ENCODE data around the gene TRPM3. TPM values are rescaled to one million over a fixed set of nuclear protein-coding genes. Genes with fewer than 3 reads are reported as not detected.

TRPM3 gene
- total RNA-seq, 6 experiments from 2014 or later: 0.02 TPM; not detected in 5

DNA sequence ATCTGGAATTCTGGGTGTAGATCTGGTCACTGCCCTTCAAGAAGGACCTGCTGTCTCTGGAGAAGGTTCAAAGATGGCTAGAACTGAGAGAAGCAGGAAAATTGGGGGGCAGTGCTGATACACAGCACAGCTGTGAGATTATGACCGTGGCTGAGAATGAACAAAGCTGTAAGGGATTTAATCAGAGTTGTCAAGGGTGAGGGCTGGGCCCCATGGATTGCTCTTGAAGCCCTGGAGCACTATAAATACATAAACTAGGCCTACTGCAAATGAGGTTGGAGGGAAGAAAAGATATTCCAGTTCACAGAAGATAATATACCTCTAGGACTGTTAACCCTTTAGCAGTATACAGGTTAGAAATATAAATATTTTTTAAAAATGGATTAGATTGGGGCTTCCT lies 620.6 kb downstream of the TRPM3 start:
- no peak overlapping the region for H3K4me3 Mint-ChIP-seq
- peaks cover 2% of the 10 kb centered on the region; the same call in 1 of the 2 replicates for H3K27me3 Mint-ChIP-seq (ENCODE audit: insufficient read depth)
- no peaks in the 10 kb centered on the region for H3K9me3 Mint-ChIP-seq
- no peak overlapping the region for H3K27ac Mint-ChIP-seq
- H3K4me1 Mint-ChIP-seq (ENCODE audit: low read depth): peaks cover under 1% of the 10 kb centered on the region
- no peak for DNase-seq
- no peaks in the 10 kb centered on the region for H3K36me3 Mint-ChIP-seq (ENCODE audit: low read depth)
- TF ChIP-seq CTCF (IDR thresholded peaks at IDR 0.05): no peak

DNA sequence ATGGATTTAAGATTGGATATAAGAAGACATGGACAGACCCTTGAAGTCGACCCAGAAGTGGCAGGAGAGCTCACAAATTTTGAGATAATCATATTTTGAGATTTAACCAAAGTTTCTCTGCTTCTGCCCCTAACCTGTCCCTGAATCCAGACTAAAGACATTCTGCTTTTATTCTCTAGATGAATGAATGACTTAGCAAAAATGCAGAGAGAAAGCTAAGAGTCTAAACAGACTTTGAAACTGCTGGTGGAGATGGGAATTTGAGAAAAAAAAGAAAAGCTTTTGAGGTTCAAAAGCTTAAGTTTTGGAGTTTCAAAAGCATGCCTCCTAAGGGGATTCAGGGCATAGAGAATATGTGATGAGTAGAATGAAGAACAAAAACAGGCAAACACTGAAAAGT lies 621.8 kb downstream of the TRPM3 start:
- Mint-ChIP-seq H3K9me3 (no peaks in the 10 kb centered on the region), H3K36me3 (ENCODE audit: low read depth) (no peaks in the 10 kb centered on the region), H3K27me3 (ENCODE audit: insufficient read depth) (peaks cover 2% of the 10 kb centered on the region; the same call in 1 of the 2 replicates), H3K4me1 (ENCODE audit: low read depth) (no peaks in the 10 kb centered on the region), H3K27ac (no peak overlapping the region), H3K4me3 (no peak overlapping the region)
- TF ChIP-seq CTCF (IDR thresholded peaks at IDR 0.05): no peak
- no peak for DNase-seq

DNA sequence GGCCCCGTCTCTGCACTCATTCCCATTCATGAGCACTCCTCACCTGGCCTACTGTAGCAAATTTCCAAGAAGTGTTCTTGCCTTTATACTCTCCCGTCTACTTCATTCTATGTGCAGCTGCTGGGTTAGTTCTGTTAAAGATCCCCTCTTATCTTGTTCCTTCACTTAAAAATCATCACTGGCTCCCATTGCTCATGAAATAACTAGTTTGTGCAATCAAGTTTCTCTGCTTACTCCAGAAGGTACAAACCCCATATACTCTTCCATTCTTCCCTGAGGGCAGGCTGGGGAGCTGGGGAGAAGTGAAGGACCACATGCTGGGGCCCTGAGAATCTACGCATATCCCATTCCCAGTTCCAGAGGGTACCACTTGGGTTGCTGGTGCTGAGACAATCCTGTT lies 622.6 kb downstream of the TRPM3 start:
- no peak for TF ChIP-seq CTCF (IDR thresholded peaks at IDR 0.05)
- H3K4me1 Mint-ChIP-seq (ENCODE audit: low read depth): no peaks in the 10 kb centered on the region
- H3K27ac Mint-ChIP-seq: no peak overlapping the region
- H3K4me3 Mint-ChIP-seq: no peak overlapping the region
- H3K9me3 Mint-ChIP-seq: no peaks in the 10 kb centered on the region
- no peak for DNase-seq
- peaks cover 2% of the 10 kb centered on the region; the same call in 1 of the 2 replicates for H3K27me3 Mint-ChIP-seq (ENCODE audit: insufficient read depth)
- H3K36me3 Mint-ChIP-seq (ENCODE audit: low read depth): no peaks in the 10 kb centered on the region

DNA sequence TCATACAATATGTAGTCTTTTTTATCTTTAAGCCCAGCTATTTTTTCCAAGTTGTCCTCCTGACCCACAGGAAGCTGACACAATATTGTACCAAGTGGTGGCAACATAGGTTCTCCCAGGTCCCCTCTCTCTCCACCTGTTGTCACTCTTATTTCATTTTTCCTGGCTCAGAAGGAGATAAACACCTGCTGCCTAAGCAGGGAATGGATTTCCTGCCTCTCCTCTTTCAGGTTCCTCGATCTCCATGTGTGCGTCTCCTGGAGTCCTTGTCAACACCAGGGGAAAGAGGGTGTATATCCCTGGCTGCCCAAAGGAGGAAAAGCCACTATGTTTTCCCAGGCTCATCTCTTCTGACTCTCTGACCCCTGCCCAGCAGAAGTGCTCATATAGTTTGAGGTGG lies 625.2 kb downstream of the TRPM3 start:
- H3K36me3 Mint-ChIP-seq (ENCODE audit: low read depth): no peaks in the 10 kb centered on the region
- peaks cover 8% of the 10 kb centered on the region; the same call in 1 of the 2 replicates for H3K27me3 Mint-ChIP-seq (ENCODE audit: insufficient read depth)
- no peak overlapping the region for H3K4me3 Mint-ChIP-seq
- no peaks in the 10 kb centered on the region for H3K4me1 Mint-ChIP-seq (ENCODE audit: low read depth)
- no peak overlapping the region for H3K27ac Mint-ChIP-seq
- no peak for TF ChIP-seq CTCF (IDR thresholded peaks at IDR 0.05)
- DNase-seq: no peak
- no peaks in the 10 kb centered on the region for H3K9me3 Mint-ChIP-seq

DNA sequence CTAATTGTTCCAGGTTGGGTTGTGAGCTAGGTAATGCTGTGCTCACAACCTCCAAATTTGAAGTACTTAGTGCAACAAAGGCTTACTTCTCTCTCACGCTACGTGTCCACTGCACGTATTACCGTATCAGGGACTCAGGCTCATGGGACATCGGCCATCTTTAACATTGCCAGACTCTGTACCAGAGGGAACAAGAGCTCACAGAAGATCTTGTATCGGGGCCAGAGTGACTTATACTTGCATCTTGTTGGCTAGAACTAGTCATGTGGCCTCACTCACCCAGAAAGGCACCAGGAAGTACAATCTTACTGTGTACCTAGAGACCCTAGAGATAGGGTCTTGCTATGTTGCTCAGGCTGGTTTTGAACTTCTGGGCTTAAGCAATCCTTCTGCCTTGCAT lies 625.9 kb downstream of the TRPM3 start:
- Mint-ChIP-seq H3K9me3 (no peaks in the 10 kb centered on the region), H3K4me1 (ENCODE audit: low read depth) (no peaks in the 10 kb centered on the region), H3K36me3 (ENCODE audit: low read depth) (no peaks in the 10 kb centered on the region), H3K27ac (no peak overlapping the region), H3K27me3 (ENCODE audit: insufficient read depth) (peaks cover 8% of the 10 kb centered on the region; the same call in 1 of the 2 replicates), H3K4me3 (no peak overlapping the region)
- no peak for TF ChIP-seq CTCF (IDR thresholded peaks at IDR 0.05)
- DNase-seq: no peak

DNA sequence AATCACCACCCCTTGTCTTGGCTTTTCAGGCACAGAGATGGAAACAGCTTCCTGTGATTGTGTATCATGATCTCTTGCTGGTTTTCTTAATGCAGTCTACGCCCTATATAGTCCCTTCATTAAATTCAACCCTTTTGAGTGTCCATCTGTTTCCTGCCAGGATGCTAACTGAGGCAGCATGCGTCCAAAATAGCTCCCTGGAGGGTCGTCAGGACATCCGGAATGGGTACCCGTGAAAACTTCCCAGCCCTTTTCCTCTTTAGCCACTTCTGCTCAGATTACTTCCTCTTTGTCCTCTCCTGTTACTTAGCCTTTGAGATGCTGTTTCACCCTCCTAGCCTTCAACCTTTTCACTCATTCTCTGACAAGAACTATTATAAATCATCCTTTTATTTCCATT lies 627.2 kb downstream of the TRPM3 start:
- Mint-ChIP-seq H3K27ac (no peak overlapping the region), H3K9me3 (no peaks in the 10 kb centered on the region), H3K36me3 (ENCODE audit: low read depth) (no peaks in the 10 kb centered on the region), H3K4me1 (ENCODE audit: low read depth) (peaks cover 6% of the 10 kb centered on the region), H3K4me3 (no peak overlapping the region), H3K27me3 (ENCODE audit: insufficient read depth) (peaks cover 6% of the 10 kb centered on the region; the same call in 1 of the 2 replicates)
- DNase-seq: no peak
- no peak for TF ChIP-seq CTCF (IDR thresholded peaks at IDR 0.05)

Data from HFFc6 (cell line).